Endothelial cell of umbilical vein (primary cell): Measurements from ENCODE around the gene AP3M1. TPM values are rescaled to one million over a fixed set of nuclear protein-coding genes. Genes with fewer than 3 reads are reported as not detected.

Experiments
- BruUV-seq: library from RNA; stranded (reverse); fragments of 400-500 nt; replicated peaks from 2 replicates; lab custom pipeline; 2021; lab: Mats Ljungman, UMichigan
- CTCF ChIA-PET: fragments of 300-600, 350-600 bp; sonication (Branson Sonifier 250); formaldehyde crosslinking; loops from one replicate; lab custom pipeline; 2021; ENCODE audit warnings: antibody characterized with exemption, inconsistent platforms; lab: Charles Lee
- POLR2A ChIA-PET: fragments of 300-600, 350-600 bp; sonication (Branson Sonifier 250); formaldehyde crosslinking; loops from one replicate; lab custom pipeline; 2021; ENCODE audit warnings: antibody characterized with exemption, inconsistent platforms; lab: Charles Lee
- DNase-seq: peaks from one replicate; pipeline ENCODE4 v3.0.0-alpha.2; 2011; ENCODE audit warnings: low read depth, low spot score
- FAIRE-seq: peaks from 2 replicates; lab custom pipeline; 2011; peaks lifted over from hg19 to GRCh38; lab: Jason Lieb, UNC
- H2AFZ ChIP-seq: 2 replicates; pipeline ENCODE4 v1.6.0; 2012; ENCODE audit warnings: low read depth, low read length, control low read depth, inconsistent platforms
- H3K27ac ChIP-seq: 2 replicates; pipeline ENCODE4 v1.5.1; 2011; ENCODE audit warnings: low read depth, mild to moderate bottlenecking, control low read depth, low read length, moderate library complexity; ENCODE audit not compliant: insufficient read depth
- H3K27me3 ChIP-seq, 2 experiments: 2 replicates each; pipeline versions ENCODE4 v1.6.0 to v1.6.1; 2011; ENCODE audit warnings: low read length in 2 of 2, mixed read lengths in 1 of 2; ENCODE audit not compliant: control insufficient read depth in 2 of 2, insufficient read depth in 2 of 2
- H3K36me3 ChIP-seq, 2 experiments: 2 replicates in 1 of 2; 3 replicates in 1 of 2; pipeline ENCODE4 v1.5.1; 2011; ENCODE audit warnings: low read length in 2 of 2, mild to moderate bottlenecking in 1 of 2, moderate library complexity in 1 of 2; ENCODE audit not compliant: control insufficient read depth in 2 of 2, insufficient read depth in 2 of 2; ENCODE audit errors: extremely low read depth in 1 of 2
- H3K4me1 ChIP-seq: 3 replicates; pipeline ENCODE4 v1.5.1; 2011; ENCODE audit warnings: mild to moderate bottlenecking, low read length; ENCODE audit not compliant: control insufficient read depth, insufficient read depth; ENCODE audit errors: extremely low read depth
- H3K4me2 ChIP-seq: 2 replicates; pipeline ENCODE4 v1.6.1; 2011; ENCODE audit warnings: low read length, control low read depth, mixed read lengths; ENCODE audit not compliant: insufficient read depth
- H3K4me3 ChIP-seq, 3 experiments: fragments of 200-600 bp in 1 of 3; sonication (generic), shearing (Covaris generic) in 1 of 3; replicated peaks in 1 of 3; 2 replicates each; pipeline ENCODE4 v1.5.1; 2011 to 2016; ENCODE audit warnings: control low read depth in 3 of 3, low read length in 3 of 3, mild to moderate bottlenecking in 2 of 3, inconsistent platforms in 1 of 3, low read depth in 1 of 3, moderate library complexity in 1 of 3; ENCODE audit not compliant: insufficient read depth in 1 of 3
- H3K79me2 ChIP-seq: 2 replicates; pipeline ENCODE4 v1.6.0; 2012; ENCODE audit warnings: low read length, inconsistent platforms; ENCODE audit not compliant: control insufficient read depth, insufficient read depth
- H3K9ac ChIP-seq: replicated peaks from 2 replicates; pipeline ENCODE3; 2011; ENCODE audit warnings: low read length, control low read depth; ENCODE audit not compliant: insufficient read depth; ENCODE audit errors: extremely low read depth
- H3K9me1 ChIP-seq: replicated peaks from 3 replicates; pipeline ENCODE4 v1.6.0; 2011; ENCODE audit warnings: mild to moderate bottlenecking, low read length; ENCODE audit not compliant: control insufficient read depth, insufficient read depth; ENCODE audit errors: extremely low read depth
- H3K9me3 ChIP-seq: replicated peaks from 2 replicates; pipeline ENCODE4 v1.5.1; 2012; ENCODE audit warnings: low read length, inconsistent platforms; ENCODE audit not compliant: control insufficient read depth, insufficient read depth
- H4K20me1 ChIP-seq: replicated peaks from 2 replicates; pipeline ENCODE3; 2011; ENCODE audit warnings: mild to moderate bottlenecking, low read length; ENCODE audit not compliant: control insufficient read depth, insufficient read depth; ENCODE audit errors: extremely low read depth
- CTCF ChIP-seq, 2 donors: IDR thresholded peaks; 1 replicate in 1 of 2; 2 replicates in 1 of 2; pipeline ENCODE4 v1.5.1; 2011; ENCODE audit warnings: low read length in 2 of 2, mild to moderate bottlenecking in 2 of 2, moderate library complexity in 2 of 2, control low read depth in 1 of 2, inconsistent platforms in 1 of 2, low read depth in 1 of 2; ENCODE audit not compliant: insufficient read depth in 1 of 2; ENCODE audit errors: extremely low read depth in 1 of 2
- EZH2 ChIP-seq: IDR thresholded peaks from 2 replicates; pipeline ENCODE4 v1.6.1; 2012; ENCODE audit warnings: borderline replicate concordance, low read depth, mild to moderate bottlenecking, moderate library complexity, low read length, inconsistent platforms; ENCODE audit not compliant: severe bottlenecking
- FOS ChIP-seq: IDR thresholded peaks from 2 replicates; pipeline ENCODE4 v1.6.1; 2011; ENCODE audit warnings: mild to moderate bottlenecking, low read length, moderate library complexity, borderline replicate concordance; ENCODE audit not compliant: insufficient read depth
- GATA2 ChIP-seq: IDR thresholded peaks from 2 replicates; pipeline ENCODE4 v1.7.0; 2011; ENCODE audit warnings: low read depth, mild to moderate bottlenecking, moderate library complexity, mixed read lengths, low read length; ENCODE audit not compliant: insufficient read length, insufficient read depth
- JUN ChIP-seq: IDR thresholded peaks from 2 replicates; pipeline ENCODE4 v1.6.1; 2011; ENCODE audit warnings: borderline replicate concordance, low read depth; ENCODE audit not compliant: insufficient read length, insufficient read depth
- MAX ChIP-seq: IDR thresholded peaks from 2 replicates; pipeline ENCODE4 v1.6.1; 2011; ENCODE audit not compliant: insufficient read depth, insufficient read length
- MYC ChIP-seq: IDR thresholded peaks from one replicate; pipeline ENCODE4 v1.6.1; 2011; ENCODE audit warnings: mild to moderate bottlenecking, low read depth, low read length
- POLR2A ChIP-seq: IDR thresholded peaks from 2 replicates; pipeline ENCODE4 v1.6.1; 2012; ENCODE audit warnings: low read depth, mild to moderate bottlenecking, control low read depth, low read length
- POLR2AphosphoS5 ChIP-seq: IDR thresholded peaks from 2 replicates; pipeline ENCODE4 v1.6.1; 2012; ENCODE audit warnings: low read depth, mild to moderate bottlenecking, control low read depth, low read length, moderate library complexity; ENCODE audit not compliant: insufficient read depth
- dilution Hi-C: fragments of 300-500 bp; cut with MboI; formaldehyde crosslinking; loops from one replicate; pipeline ENCODE4 v1.15.0; 2019; ENCODE audit warnings: low sequenced_read_pairs; ENCODE audit not compliant: extremely low pct_ligation_motif_present
- intact Hi-C: fragments of 100-400 bp; cut with micrococcal nuclease; formaldehyde crosslinking; loops from one replicate; pipeline ENCODE4 v1.10.0; 2022
- polyA plus RNA-seq, 4 experiments: library from polyadenylated mRNA; depleted of rRNA in 3 of 4; stranded (reverse) in 3 of 4; unstranded in 1 of 4; fragments of >200 nt; gene quantifications; 2 replicates each; pipeline versions ENCODE4 v1.2.1 to v1.2.3, GENCODE V29; 2011 to 2012; ENCODE audit warnings: missing spikeins in 1 of 4
- total RNA-seq: library from RNA; stranded (reverse); gene quantifications from 2 replicates; pipeline ENCODE4 v1.2.3, GENCODE V29; 2021

AP3M1 gene
- total and polyA plus RNA-seq, 2 donors (not counting 3 experiments of a cell fraction or from before 2014, with no cell fraction given), result 34.0 to 58.8 TPM

GRCh38 chr10:74171625-74172024 lies 21.0 kb upstream of the AP3M1 start:
- dilution Hi-C loops, result no loop called here
- Histone ChIP-seq H3K9me3 (no peaks in the 10 kb centered on the region), H3K4me2 (no peak overlapping the region), H2AFZ (no peak overlapping the region), H3K79me2 (peaks cover 2% of the 10 kb centered on the region), H3K36me3 (no peaks in the 10 kb centered on the region), H3K27ac (no peak overlapping the region), H3K9ac (no peak overlapping the region), H3K4me1 (peaks cover 6% of the 10 kb centered on the region), H3K4me3 (no peak overlapping the region), H3K9me1 (no peaks in the 10 kb centered on the region), H3K27me3 (no peaks in the 10 kb centered on the region), H4K20me1 (no peaks in the 10 kb centered on the region)
- FAIRE-seq, result no peak
- DNase-seq, result no peak
- TF ChIP-seq MAX (no peak), POLR2AphosphoS5 (no peak), MYC (no peak), EZH2 (no peak), GATA2 (no peak), CTCF (IDR thresholded peaks at IDR 0.05; ENCODE audit: extremely low read depth in 1 of 2, insufficient read depth in 1 of 2, low read depth in 1 of 2, low read length in 2 of 2) (no peak), FOS (no peak), JUN (no peak), POLR2A (no peak)
- BruUV-seq, result no TSS peak
- intact Hi-C loops, result no loop called here
- ChIA-PET POLR2A (no interaction called here), CTCF (interaction anchor here (0.7 to 1.1 kb wide), 3 partner anchors 9 to 718 kb away, joined by 3 to 4 read pairs (median 3); partner anchors contain the start of genes ADK and AP3M1)
